NCI-H187 treated with DMSO at 0.1 percent for 48 hours (cell line): ENCODE measurements around the gene PDZD7.
"Not testable (repeated sequence)": the region's sequence is repeated elsewhere in the genome, so short reads cannot be mapped to it uniquely, and the experiment has no call there.

ENCODE experiments used
- DNase-seq: peaks from one replicate; lab custom pipeline; 2025; lab: John Stamatoyannopoulos, UW

Gene PDZD7

DNA sequence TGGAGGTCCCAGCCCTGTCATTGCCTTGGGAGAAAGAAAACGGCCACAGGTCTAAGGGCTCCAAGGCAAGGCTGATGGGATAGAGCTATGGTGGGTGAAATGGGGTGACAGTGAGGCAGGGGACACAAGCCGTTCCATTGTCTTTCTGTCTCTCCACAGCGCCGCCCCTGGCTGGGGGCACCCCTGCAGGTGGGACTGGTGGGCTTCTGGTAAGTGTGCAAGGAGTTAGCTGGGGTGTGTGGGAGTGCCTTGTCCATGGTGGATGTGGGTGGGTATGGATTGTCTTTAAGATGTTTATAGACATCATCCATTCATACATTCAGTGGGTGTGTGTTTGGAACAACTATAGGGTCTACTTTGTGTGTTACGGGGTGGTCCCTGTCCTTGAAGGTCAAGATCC is 7.6 kb upstream of the PDZD7 start:
- no peak for DNase-seq

DNA sequence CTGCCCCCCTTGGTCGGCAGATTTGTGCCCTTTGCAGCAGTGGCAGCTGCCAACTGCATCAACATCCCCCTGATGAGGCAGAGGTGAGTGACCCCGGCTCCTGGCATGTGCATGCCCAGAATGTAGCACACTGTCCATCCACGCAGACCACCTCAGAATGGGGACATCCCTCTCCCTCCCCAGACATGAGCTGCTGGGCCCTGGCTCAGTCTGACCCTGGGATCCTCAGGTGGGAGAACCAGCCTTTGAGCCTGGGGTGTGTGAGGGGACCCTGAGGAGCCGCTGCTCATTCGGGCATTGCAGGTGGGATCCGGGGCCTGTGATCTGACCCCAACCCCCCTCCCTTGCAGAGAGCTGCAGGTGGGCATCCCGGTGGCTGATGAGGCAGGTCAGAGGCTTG is 5.8 kb upstream of the PDZD7 start:
- no peak for DNase-seq

DNA sequence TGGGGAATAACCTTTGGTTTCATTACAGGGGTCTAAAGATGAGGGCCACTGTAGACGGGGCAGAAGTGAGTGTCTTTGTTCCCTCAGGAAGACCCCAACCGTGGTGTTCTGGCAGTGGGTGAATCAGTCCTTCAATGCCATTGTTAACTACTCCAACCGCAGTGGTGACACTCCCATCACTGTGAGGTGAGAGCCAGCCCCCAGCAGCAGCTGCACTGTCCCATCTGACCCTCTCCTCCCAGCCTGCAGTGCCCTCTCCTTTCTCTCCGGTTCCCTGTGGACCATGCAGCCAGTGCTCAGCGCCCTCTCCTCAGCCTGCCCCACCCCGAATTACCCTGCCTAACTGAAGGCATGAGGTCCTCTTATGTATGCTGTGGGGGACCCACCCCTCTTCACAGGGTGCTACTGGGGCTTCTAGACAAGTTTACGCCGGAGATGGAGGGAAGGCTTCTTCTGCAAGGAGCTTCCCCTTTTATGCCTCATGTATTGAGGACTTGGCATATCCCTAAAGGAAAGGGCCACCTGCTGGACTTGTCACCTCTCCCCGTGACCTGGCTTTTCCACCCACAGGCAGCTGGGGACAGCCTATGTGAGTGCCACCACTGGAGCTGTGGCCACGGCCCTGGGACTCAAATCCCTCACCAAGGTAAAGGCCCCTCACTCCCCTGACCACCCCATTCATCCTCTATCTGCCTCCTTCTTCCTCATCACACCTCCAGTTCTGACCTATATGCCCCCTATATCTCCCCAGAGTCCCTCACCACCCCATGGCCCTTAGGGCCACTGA is 5.2 kb upstream of the PDZD7 start:
- no peak for DNase-seq

DNA sequence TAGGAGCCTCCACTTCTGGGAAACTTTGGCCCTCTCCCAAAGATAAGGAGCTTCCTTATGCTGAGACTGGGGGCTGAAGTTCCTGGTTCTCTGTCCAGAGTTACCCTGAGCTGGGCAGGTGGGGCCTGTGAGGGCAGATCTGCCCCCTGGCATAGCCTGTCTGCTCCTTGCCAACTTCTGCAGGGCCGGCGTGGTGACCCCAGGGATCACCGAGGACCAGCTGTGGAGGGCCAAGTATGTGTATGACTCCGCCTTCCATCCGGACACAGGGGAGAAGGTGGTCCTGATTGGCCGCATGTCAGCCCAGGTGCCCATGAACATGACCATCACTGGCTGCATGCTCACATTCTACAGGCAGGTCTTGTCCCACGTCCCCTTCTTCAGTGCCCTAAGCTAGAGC is 4.4 kb upstream of the PDZD7 start:
- DNase-seq = no peak

DNA sequence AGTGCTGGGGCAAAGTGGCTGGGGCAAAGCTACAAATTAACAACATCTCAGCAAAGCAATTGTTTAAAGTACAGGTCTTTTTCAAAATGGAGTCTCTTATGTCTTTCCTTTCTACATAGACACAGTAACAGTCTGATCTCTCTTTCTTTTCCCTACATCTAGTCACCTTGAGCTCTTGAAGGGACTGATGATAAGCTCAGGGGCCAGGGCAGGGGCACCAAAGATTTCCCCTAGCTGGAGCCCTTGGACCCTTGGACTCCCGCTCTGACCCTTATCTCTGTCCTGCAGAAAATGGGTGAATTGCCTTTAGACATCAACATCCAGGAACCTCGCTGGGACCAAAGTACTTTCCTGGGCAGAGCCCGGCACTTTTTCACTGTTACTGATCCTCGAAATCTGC is 3.5 kb upstream of the PDZD7 start:
- DNase-seq = not testable (repeated sequence)

DNA sequence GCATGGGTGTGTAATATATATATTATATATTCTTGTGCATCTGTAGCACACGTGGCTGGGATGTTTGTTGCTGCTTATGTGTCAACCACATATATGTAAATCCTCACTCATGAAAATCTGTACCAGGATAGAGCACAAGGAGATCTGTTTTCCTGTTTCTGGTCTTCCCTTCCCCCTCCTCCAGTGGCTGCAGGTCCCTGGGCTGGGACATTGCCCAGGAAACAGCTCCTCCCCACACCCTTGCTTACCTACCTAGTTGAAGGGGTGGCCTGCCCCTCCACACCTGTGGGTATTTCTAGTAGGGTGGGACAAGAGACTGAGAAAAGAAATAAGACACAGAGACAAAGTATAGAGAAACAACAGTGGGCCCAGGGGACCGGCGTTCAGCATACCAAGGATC is 2.3 kb upstream of the PDZD7 start:
- no peak for DNase-seq

DNA sequence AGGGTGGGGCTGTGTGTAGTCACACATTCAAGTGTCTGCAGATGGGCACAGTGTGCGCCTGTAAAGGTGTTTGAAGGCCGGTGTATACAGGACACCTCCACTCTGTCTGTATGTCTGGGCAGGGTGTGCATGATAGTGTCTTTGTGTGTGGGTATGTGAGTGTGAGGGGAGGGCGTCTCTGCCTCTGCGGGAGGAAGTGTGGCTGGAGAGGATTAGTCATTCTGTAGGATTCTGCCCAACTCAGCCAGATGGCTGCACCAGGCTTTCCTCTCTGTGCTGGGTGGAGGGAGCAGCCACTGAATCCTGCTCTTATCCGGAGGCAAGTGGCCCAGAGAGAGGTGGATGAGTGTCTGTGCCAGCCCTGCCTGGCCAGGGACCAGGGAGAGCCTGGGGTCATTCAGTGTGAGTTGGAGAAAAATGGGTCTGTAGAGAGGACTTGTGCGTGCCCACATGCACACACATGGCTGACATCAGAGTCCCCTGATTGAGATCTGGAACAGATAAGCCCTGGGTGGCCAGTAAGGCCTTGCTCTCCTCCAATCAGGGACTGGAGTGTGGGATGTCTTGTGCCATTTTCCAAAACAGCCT is 1.8 kb upstream of the PDZD7 start:
- no peak for DNase-seq

DNA sequence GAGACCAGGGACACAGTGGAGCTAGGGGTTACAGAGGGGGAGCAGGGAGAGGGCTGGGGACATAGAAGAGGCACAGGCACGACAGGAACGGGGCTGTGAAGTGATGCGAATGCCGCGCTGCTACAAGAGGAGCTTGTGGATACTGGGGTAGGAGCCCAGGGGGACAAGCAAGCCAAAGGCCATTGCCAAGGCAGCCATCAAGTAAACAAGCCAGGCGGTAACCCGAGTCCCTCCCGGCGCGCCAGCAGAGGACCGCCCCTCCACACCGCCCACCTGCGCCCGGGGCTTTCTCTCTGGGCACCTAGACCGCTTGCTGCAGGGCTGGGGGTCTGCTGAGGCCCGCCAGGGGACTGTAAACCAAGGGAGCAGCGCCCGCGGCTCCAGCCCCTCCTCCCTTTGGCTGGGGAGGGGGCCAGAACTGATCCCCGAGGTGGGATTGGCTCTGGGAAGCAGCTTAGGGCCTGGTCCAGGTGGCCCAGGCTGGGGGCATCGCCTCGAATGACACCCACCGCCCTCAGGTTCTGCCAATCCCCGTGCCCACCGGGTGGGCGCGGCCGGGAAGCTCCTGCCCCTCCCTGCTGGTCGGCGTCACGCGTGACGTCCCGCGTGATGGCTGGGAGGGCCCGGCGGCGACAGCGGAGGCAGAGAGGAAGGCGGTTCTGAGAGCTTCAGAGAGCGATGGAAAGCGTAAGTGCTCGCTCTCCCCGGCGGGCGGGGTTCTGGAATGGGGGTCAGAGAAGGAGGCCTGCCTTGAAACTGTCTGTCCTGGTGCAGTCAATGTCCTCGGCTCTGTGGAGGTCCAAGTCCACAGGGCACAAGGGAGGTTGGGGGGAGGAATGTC is 1.1 kb upstream of the PDZD7 start:
- DNase-seq = no peak

DNA sequence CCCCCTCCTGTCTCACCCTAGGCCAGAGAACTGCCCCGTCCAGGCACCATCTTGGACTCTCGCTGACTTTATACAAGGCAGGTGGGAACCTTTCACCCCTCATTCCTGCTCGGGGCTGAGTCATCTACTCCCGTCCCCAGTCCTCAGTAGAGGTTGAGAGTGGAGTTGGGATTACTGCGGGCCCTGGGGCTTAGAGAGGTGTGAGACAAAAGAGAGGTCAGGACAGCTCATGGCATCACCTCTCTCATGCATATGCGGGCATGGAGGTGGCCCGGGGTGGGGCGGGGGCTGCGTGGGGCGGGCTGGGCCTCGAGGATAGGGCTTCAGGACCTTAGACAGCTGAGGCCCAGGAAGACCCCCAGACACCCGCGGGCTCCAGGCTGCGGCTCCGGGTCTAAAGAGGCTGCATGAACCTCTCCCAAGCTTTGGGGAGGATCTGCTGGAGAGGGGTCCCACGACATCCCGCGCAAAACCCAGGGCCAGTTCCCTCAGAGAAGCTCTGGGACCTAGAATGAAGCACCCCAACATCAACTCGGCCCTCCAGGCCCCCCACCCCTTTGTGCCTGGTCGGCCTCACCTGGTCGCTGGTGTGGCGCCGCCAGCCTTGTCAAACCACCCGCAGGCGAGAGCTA is 317 bp downstream of the PDZD7 start:
- DNase-seq = no peak

DNA sequence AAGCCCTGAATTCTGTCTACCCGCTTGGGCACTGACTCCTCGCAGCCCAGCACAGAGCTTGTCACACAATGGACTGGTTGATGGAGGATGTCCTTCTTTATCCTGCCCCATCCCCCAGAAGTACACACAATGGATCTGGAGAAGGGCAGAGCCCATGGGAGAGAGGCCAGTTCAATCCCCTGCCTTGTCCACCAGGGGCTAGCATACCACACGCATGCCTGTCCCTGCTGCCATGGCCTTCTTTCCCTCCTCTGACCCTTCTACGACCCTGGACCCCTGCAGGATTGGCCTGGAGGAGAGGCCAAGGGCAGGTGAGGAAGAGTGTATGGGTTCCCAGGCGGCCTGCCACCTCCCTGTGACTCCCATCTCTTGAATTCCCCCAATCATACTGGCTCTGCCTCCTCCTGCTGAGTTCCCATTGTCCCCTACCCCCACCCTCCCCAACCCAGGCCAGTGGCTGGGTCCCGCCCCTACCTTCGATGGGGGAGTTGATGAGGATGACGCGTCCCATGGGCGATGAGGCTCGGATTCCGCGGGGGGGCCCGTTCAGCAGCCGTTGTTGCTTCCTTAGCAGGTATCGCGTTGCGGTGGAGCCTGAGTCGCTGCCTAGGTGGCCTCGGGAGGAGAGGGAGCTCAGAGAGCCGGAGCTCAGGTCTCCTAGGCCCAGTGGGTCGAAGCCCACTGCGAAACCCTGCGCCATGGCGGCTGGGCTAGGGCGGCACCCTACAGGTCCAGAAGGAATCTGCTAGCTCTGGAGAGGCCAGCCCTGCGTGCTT is 1.2 kb downstream of the PDZD7 start:
- no peak for DNase-seq

DNA sequence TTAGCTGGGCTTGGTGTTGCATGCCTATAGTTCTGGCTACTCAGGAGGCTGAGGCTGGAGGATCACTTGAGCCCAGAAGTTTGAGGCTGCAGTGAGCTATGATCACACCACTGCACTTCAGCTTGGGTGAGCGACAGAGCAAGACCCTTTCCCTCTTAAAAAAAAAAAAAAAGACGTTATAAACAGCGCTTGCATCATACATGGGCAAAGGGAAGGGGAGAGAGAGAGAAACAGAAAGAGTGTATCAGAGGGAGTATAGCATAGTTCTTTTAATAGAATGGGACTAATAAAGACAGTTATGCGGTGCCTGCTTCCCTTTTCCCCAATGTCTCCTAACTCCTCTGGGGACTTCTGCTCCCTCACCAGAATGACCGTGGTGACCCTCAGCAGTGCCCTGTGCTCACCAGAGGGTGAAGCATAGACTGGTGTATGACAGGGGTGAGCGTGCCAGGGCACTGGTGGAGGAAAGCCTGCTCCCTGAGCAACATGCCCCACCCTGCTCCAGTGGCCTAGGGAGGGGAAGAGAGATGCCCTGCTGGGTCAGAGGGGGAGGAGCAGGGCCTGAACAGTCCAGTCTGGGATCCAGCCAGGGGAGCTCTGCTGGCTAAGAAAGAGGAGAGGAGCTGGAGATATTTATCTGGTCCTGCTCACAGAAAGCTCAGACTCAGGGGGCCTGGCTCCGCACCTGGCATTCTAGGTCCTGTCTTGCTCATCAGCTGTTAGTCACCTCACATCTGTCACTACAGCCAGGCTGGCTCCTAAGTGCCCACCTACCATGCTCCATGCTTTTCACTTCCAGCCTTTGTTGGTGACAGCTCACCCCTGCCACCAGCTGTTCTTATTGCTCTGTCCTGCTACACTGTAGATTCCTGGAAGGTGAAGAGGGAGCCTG is 2.2 kb downstream of the PDZD7 start:
- no peak for DNase-seq

DNA sequence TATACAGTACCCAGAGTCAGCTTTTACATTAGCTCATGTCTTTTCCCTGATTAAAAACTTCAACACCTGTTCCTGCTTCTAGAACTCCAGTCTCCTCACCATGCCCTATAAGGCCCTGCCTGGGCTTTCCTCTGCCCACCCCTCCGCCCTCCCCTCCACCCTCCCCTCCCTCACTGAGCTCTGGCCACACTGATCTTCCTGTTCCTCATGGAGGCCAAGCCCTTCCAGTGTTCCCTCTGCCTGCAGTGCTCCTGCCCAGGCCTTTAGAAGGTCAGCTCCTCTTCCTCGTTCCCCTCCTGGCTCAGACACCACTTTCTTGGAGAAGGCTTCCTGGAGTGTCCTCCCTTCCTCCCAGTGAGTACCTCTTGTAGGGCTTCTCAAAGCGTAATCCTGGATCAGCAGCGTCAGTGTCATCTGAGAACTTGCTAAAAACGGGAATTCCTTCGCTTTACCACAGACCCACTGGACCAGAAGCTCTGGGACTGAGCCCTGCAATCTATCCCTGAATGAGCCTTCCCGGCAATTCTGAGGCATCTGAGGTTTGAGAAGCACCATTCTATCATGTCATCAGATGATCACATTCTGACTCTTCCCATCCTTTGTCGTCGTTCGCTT is 3.7 kb downstream of the PDZD7 start:
- no peak for DNase-seq

DNA sequence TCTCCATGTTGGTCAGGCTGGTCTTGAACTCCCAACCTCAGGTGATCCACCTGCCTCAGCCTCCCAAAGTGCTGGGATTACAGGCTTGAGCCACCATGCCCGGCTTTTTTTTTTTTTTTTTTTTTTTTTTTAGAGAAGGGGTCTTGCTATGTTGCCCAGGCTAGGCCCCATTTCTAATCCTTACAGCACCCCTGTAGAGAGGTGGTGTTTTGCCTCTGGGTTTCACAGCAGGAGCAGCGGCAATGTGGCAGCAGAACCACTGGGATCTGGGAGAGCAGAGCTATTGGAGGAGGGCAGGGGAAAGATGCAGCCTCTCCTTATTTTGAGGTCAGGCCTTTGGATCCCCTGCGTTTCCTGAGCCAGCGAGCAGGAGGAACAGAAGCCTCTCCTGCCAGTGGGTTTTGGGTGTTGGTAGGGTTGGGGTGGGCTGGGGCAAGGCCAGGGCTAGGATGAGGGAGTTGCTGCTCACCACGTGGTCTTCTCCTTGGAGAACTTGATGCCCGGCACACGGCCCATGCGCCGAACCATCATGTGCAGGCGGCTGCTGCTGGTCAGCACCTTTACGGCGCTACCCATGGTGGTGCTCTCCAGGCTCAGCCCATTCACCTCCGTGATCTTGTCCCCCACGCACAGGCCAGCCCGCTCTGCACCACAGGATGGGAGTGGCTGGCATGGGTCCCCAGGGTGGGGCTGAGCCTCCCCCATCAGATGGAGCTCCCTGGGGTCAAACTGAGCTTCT is 7.8 kb downstream of the PDZD7 start:
- no peak for DNase-seq

DNA sequence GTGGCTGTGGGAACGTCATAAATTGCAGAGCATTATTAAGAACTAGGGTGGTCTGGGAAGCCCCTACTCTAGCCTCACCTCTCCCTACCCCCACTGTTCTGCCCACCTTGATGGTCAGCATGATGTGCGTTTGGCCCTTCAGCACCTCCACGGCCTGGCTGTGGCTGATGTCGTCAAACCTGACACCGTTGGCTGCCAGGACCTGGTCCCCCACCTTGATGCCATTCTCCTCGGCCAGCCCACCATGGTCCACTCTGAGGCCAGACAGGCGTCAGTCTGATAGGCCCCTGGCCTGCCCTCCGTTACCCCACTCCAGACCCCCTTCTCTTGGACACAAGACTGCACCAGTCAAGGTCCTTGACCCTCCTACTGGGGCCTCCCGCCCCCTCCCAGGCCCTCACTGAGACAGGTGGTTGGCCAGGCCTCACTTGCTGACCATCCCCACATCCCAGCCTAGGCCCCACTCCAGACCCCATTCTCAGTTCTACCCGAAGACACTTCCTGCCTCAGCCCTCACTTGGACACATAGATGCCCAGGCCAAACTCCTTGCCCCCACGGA is 9.2 kb downstream of the PDZD7 start:
- DNase-seq = no peak

DNA sequence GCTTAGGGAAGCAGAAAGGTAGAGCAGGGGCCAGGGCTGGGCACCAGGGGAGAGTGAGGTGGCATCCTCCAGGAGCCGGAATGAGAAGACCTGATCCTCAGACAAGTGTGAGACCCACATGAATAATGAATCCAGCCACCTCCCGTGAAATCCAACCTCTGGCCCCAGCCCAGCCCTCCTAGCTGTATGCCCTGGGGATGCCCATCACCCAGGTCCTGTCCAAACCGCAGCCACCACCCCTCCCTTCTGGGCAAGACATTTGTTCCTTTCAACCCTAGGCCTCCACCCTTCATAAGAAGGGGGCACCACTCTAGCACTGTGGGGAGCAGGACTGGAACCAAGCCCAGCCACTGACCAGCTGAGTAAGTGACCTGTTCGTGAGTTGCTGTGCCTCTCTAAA is 9.7 kb downstream of the PDZD7 start:
- DNase-seq = no peak

DNA sequence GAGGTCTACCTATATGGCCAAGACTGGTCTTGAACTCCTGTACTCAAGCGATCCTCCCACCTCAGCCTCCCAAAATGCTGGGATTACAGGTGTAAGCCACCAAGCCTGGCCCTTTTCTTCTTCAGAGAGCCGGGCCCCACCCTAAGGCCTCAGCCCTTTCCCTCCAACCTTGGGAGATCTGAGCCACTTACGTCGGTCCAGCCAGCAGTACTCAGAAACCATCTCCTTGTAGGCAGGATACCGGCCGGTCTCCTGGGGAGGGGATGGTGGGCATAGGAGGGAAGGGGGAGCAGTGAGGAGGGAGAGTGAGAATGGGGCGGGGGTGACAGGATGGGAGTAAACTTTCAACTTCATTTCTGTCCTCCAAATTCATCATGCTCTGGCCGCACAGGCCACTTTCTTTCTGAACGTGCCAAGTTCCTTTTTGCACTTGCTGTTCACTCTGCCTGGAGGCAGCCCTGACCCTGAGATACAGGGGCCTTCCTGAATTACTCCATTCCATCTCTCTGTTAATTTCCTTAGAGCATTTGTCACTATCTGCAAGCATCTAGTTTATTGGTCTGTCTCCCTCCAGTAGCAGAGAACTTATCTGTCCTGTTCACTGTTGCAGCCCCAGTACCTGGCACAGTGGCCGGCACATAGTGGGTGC is 10.4 kb downstream of the PDZD7 start:
- no peak for DNase-seq

DNA sequence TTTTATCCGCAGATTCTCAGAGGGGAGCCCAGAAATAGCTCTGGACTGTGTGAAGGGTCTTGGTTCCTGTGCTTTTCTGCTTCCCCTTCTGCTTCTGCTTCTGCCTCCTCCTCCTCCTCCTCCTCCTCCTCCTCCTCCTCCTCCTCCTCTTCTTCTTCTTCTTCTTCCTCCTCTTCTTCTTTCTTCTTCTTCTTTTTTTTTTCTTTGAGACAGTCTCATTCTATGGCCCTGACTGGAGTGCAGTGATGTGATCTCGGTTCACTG is 11.6 kb downstream of the PDZD7 start:
- no peak for DNase-seq

DNA sequence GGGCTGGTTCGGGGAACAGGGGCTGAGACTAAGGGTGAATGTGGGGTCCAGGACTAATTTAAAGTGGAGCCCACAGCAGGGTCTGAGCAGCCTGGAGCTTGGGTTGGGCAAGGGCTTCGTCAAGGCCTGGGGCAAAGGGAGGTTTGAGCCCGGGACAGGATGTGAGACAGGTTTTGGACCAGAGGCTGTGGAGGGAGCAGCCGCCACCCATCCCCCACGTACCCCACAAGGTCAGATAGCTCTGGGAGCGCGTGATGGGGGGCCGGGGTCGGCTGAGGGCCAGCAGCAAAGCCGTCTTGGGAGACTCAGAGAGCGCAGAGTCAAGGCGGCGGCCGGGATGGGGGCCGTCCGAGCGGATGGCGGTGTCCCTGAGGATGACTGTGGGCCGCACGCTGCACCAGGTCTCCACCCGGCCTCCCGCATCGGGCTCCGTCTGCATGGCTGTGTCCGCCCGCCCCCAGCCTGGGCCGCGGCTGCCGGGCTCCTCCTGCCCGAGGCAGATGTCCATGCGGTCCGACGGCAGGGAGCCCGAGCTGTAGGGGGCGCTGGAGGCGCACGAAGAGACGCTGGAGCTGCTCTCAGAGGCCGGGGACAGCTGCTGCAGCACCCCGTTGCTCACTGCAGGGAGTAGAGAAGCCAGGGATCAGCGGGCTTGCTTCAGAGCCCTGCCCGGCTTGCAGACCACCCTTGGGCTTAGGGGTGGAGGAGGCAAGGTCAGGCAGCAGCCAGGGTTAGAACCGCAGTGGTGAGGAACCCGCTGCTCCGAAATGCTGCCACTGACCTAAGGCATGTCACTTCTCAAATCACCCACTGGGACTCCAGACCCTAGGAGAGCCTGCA is 12.1 kb downstream of the PDZD7 start:
- DNase-seq = no peak
